ENCODE results near the gene C5orf34. TPM values are rescaled to one million over a fixed set of nuclear protein-coding genes. Genes with fewer than 3 reads are reported as not detected.
"Not testable (repeated sequence)": the region's sequence is repeated elsewhere in the genome, so short reads cannot be mapped to it uniquely, and the experiment has no call there.

The C5orf34 gene
- 1.9 TPM for total RNA-seq

GRCh38 chr5:43514816-43515677 is at the start of gene C5orf34:
C5orf34 (minus strand) TSS chr5:43515148; CDS start chr5:43509339, 5,809 bp downstream.
- peak within 1 kb of the TSS; percentile 77 for H3K4me3 ChIP-seq (ENCODE audit: low read length)
- H3K9me3 ChIP-seq (ENCODE audit: low read depth, low read length), result no peaks in the 10 kb centered on the region
- peaks cover 25% of the 10 kb centered on the region for H3K4me1 ChIP-seq (ENCODE audit: insufficient read depth, low read length)
- H3K27me3 ChIP-seq (ENCODE audit: insufficient read depth, low read length), result no peaks in the 10 kb centered on the region

GRCh38 chr5:43564289-43564850 is 49.4 kb upstream of the C5orf34 start:
- Histone ChIP-seq H3K9me3 (ENCODE audit: low read depth, low read length) (no peaks in the 10 kb centered on the region), H3K4me3 (ENCODE audit: low read length) (no peak overlapping the region), H3K4me1 (ENCODE audit: insufficient read depth, low read length) (no peaks in the 10 kb centered on the region), H3K27me3 (ENCODE audit: insufficient read depth, low read length) (no peaks in the 10 kb centered on the region)

- no peaks in the 10 kb centered on the region for H3K27me3 ChIP-seq (ENCODE audit: insufficient read depth, low read length)
Observed at GRCh38 chr5:43563321-43563720, 48.4 kb upstream of the C5orf34 start.

GRCh38 chr5:43561356-43561755 is 46.4 kb upstream of the C5orf34 start:
- Histone ChIP-seq H3K4me1 (ENCODE audit: insufficient read depth, low read length) (peaks cover 8% of the 10 kb centered on the region), H3K27me3 (ENCODE audit: insufficient read depth, low read length) (no peaks in the 10 kb centered on the region), H3K4me3 (ENCODE audit: low read length) (no peak overlapping the region), H3K9me3 (ENCODE audit: low read depth, low read length) (no peaks in the 10 kb centered on the region)

More at GRCh38 chr5:43563321-43563720, 48.4 kb upstream of the C5orf34 start:
- Histone ChIP-seq H3K4me3 (ENCODE audit: low read length) (no peak overlapping the region), H3K9me3 (ENCODE audit: low read depth, low read length) (no peaks in the 10 kb centered on the region), H3K4me1 (ENCODE audit: insufficient read depth, low read length) (no peaks in the 10 kb centered on the region)

- no peaks in the 10 kb centered on the region for H3K27me3 ChIP-seq (ENCODE audit: insufficient read depth, low read length)
- peaks cover 12% of the 10 kb centered on the region for H3K4me1 ChIP-seq (ENCODE audit: insufficient read depth, low read length)
- no peak overlapping the region for H3K4me3 ChIP-seq (ENCODE audit: low read length)
- H3K9me3 ChIP-seq (ENCODE audit: low read depth, low read length), result no peaks in the 10 kb centered on the region
Observed at GRCh38 chr5:43560128-43560527, 45.2 kb upstream of the C5orf34 start.

GRCh38 chr5:43556857-43557542 is 42.1 kb upstream of the C5orf34 start, which contains the start of gene PAIP1:
PAIP1 (minus strand) TSS chr5:43557077; CDS start chr5:43556846, 231 bp downstream.
- H3K4me3 ChIP-seq (ENCODE audit: low read length), result peak within 1 kb of the TSS; percentile 64

DNA sequence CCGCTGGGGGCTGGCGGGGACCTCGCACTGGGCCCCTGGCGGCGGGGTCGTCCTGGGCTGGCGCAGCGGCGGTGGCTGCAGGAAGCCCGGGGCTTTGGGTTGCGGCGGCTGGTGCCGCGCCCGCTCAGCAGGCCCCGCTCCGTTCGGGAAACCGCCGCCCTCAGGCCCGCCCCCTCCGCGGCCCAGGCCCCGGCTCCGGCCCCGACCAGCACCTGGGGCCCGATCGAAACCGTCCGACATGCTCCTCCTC is 41.6 kb upstream of the C5orf34 start:
- H3K27me3 ChIP-seq (ENCODE audit: insufficient read depth, low read length); H3K9me3 ChIP-seq (ENCODE audit: low read depth, low read length): not testable (repeated sequence)
- H3K4me3 ChIP-seq (ENCODE audit: low read length), result peak overlapping the region; percentile 64
- peaks cover 25% of the 10 kb centered on the region for H3K4me1 ChIP-seq (ENCODE audit: insufficient read depth, low read length)

More at GRCh38 chr5:43556857-43557542, 42.1 kb upstream of the C5orf34 start, which contains the start of gene PAIP1:
- peaks cover 25% of the 10 kb centered on the region for H3K4me1 ChIP-seq (ENCODE audit: insufficient read depth, low read length)
- H3K9me3 ChIP-seq (ENCODE audit: low read depth, low read length), result no peaks in the 10 kb centered on the region
- no peaks in the 10 kb centered on the region for H3K27me3 ChIP-seq (ENCODE audit: insufficient read depth, low read length)

- no peaks in the 10 kb centered on the region for H3K9me3 ChIP-seq (ENCODE audit: low read depth, low read length)
- H3K4me1 ChIP-seq (ENCODE audit: insufficient read depth, low read length), result peaks cover 25% of the 10 kb centered on the region
- H3K4me3 ChIP-seq (ENCODE audit: low read length), result peak overlapping the region; percentile 64
- H3K27me3 ChIP-seq (ENCODE audit: insufficient read depth, low read length), result no peaks in the 10 kb centered on the region
Observed at GRCh38 chr5:43555895-43556606, 41.1 kb upstream of the C5orf34 start.

GRCh38 chr5:43554497-43554896 is 39.5 kb upstream of the C5orf34 start:
- Histone ChIP-seq H3K4me1 (ENCODE audit: insufficient read depth, low read length) (peaks cover 25% of the 10 kb centered on the region), H3K27me3 (ENCODE audit: insufficient read depth, low read length) (no peaks in the 10 kb centered on the region), H3K9me3 (ENCODE audit: low read depth, low read length) (no peaks in the 10 kb centered on the region), H3K4me3 (ENCODE audit: low read length) (no peak overlapping the region)

- no peaks in the 10 kb centered on the region for H3K9me3 ChIP-seq (ENCODE audit: low read depth, low read length)
- H3K4me1 ChIP-seq (ENCODE audit: insufficient read depth, low read length), result peaks cover 25% of the 10 kb centered on the region
- no peaks in the 10 kb centered on the region for H3K27me3 ChIP-seq (ENCODE audit: insufficient read depth, low read length)
- no peak overlapping the region for H3K4me3 ChIP-seq (ENCODE audit: low read length)
Observed at GRCh38 chr5:43553381-43553780, 38.4 kb upstream of the C5orf34 start.

DNA sequence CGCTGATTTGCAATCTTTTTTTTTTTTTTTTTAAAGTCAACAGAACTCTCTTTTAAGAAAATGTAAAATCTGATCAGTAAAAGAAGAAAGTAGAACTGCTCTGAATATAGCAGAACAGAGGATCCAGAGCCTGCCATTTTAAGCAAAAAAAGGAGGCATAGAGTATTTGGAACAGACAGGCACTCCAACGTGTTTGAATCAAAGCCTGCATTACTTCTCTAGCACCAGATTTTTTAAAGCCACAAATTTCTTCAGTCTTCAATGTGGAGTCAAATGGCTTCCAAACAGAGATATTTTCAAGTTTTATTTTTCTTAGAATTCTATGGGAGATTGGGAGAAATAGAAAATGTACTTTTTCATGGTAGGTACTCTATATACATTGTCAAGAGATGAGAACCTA is 36.8 kb upstream of the C5orf34 start:
- H3K4me1 ChIP-seq (ENCODE audit: insufficient read depth, low read length), result peaks cover 17% of the 10 kb centered on the region
- H3K4me3 ChIP-seq (ENCODE audit: low read length), result no peak overlapping the region
- H3K27me3 ChIP-seq (ENCODE audit: insufficient read depth, low read length), result no peaks in the 10 kb centered on the region
- H3K9me3 ChIP-seq (ENCODE audit: low read depth, low read length), result no peaks in the 10 kb centered on the region

GRCh38 chr5:43549272-43549671 is 34.3 kb upstream of the C5orf34 start:
- H3K27me3 ChIP-seq (ENCODE audit: insufficient read depth, low read length); H3K4me3 ChIP-seq (ENCODE audit: low read length); H3K9me3 ChIP-seq (ENCODE audit: low read depth, low read length); H3K4me1 ChIP-seq (ENCODE audit: insufficient read depth, low read length): not testable (repeated sequence)

GRCh38 chr5:43548358-43548757 is 33.4 kb upstream of the C5orf34 start:
- H3K27me3 ChIP-seq (ENCODE audit: insufficient read depth, low read length), result no peaks in the 10 kb centered on the region
- H3K4me1 ChIP-seq (ENCODE audit: insufficient read depth, low read length), result no peaks in the 10 kb centered on the region
- H3K4me3 ChIP-seq (ENCODE audit: low read length), result no peak overlapping the region
- no peaks in the 10 kb centered on the region for H3K9me3 ChIP-seq (ENCODE audit: low read depth, low read length)

- Histone ChIP-seq H3K27me3 (ENCODE audit: insufficient read depth, low read length) (no peaks in the 10 kb centered on the region), H3K4me1 (ENCODE audit: insufficient read depth, low read length) (no peaks in the 10 kb centered on the region), H3K9me3 (ENCODE audit: low read depth, low read length) (no peaks in the 10 kb centered on the region), H3K4me3 (ENCODE audit: low read length) (no peak overlapping the region)
Observed at GRCh38 chr5:43547532-43547931, 32.6 kb upstream of the C5orf34 start.

- Histone ChIP-seq H3K9me3 (ENCODE audit: low read depth, low read length) (no peaks in the 10 kb centered on the region), H3K4me3 (ENCODE audit: low read length) (no peak overlapping the region), H3K4me1 (ENCODE audit: insufficient read depth, low read length) (no peaks in the 10 kb centered on the region), H3K27me3 (ENCODE audit: insufficient read depth, low read length) (no peaks in the 10 kb centered on the region)
Observed at GRCh38 chr5:43543434-43543833, 28.5 kb upstream of the C5orf34 start.
